Astrocyte of the cerebellum (primary cell): ENCODE results near the gene PKP1.

ENCODE experiments used
- DNase-seq: peaks from one replicate; pipeline ENCODE4 v3.0.0-alpha.2; 2011; ENCODE audit warnings: low read depth
- H3K4me3 ChIP-seq: 2 replicates; pipeline ENCODE4 v1.5.1; 2011; ENCODE audit warnings: mild to moderate bottlenecking, low read depth, low read length, moderate library complexity
- CTCF ChIP-seq: IDR thresholded peaks from 2 replicates; pipeline ENCODE4 v1.5.1; 2012; ENCODE audit warnings: low read length, low read depth, moderate library complexity, mild to moderate bottlenecking; ENCODE audit errors: missing control alignments
- in situ Hi-C: cut with HindIII; loops from 2 replicates; pipeline ENCODE4 v1.10.0; 2017; ENCODE audit warnings: low sequenced_read_pairs

Gene PKP1

GRCh38 chr1:201334325-201335173 lies 51.2 kb downstream of the PKP1 start:
- TF ChIP-seq CTCF, result no peak
- no peak for DNase-seq
- in situ Hi-C loops, result no loop called here
- no peak overlapping the region for H3K4me3 ChIP-seq

GRCh38 chr1:201335174-201335870 lies 52.0 kb downstream of the PKP1 start:
- DNase-seq, result no peak
- no peak for TF ChIP-seq CTCF
- H3K4me3 ChIP-seq, result no peak overlapping the region
- in situ Hi-C loops, result no loop called here

GRCh38 chr1:201335901-201336300 lies 52.6 kb downstream of the PKP1 start:
- H3K4me3 ChIP-seq, result no peak overlapping the region
- no peak for TF ChIP-seq CTCF
- DNase-seq, result no peak
- in situ Hi-C loops, result no loop called here

- no peak for TF ChIP-seq CTCF
- H3K4me3 ChIP-seq, result no peak overlapping the region
- DNase-seq, result no peak
- in situ Hi-C loops, result no loop called here
These were observed 53.6 kb downstream of the PKP1 start for GRCh38 chr1:201336711-201337450.

GRCh38 chr1:201341377-201341776 lies 58.1 kb downstream of the PKP1 start:
- in situ Hi-C loops, result no loop called here
- TF ChIP-seq CTCF, result no peak
- no peak overlapping the region for H3K4me3 ChIP-seq
- DNase-seq, result no peak

GRCh38 chr1:201344206-201345080 lies 61.1 kb downstream of the PKP1 start:
- no peak overlapping the region for H3K4me3 ChIP-seq
- no peak for TF ChIP-seq CTCF
- DNase-seq, result no peak
- in situ Hi-C loops, result no loop called here
